SK-MEL-5 (cell line): Measurements from ENCODE around the gene EXOC4. TPM values are rescaled to one million over a fixed set of nuclear protein-coding genes. Genes with fewer than 3 reads are reported as not detected.
"Not testable (repeated sequence)": the region's sequence is repeated elsewhere in the genome, so short reads cannot be mapped to it uniquely, and the experiment has no call there.

Source experiments
- DNase-seq: peaks from one replicate; pipeline ENCODE4 v3.0.0-alpha.2; 2016; ENCODE audit warnings: low read depth, low spot score
- in situ Hi-C: cut with HindIII; loops from 2 replicates; pipeline ENCODE4 v1.10.0; 2016; ENCODE audit warnings: low sequenced_read_pairs, high pct_unique_total_duplicates, low pct_unique_long_range_greater_than_20kb
- total RNA-seq: library from RNA; depleted of rRNA; stranded (reverse); fragments of >200 nt; shearing (Covaris generic); gene quantifications from 2 replicates; pipeline ENCODE4 v1.2.3, GENCODE V29; 2014

EXOC4 gene
- total RNA-seq, 1 experiment from 2014 or later: 70.3 TPM

GRCh38 chr7:133773601-133774000 lies 520.7 kb downstream of the EXOC4 start:
- in situ Hi-C loops: no loop called here
- no peak for DNase-seq

- DNase-seq: peak; percentile 20
- in situ Hi-C loops: no loop called here
These were observed 522.3 kb downstream of the EXOC4 start for GRCh38 chr7:133775201-133775600.

DNA sequence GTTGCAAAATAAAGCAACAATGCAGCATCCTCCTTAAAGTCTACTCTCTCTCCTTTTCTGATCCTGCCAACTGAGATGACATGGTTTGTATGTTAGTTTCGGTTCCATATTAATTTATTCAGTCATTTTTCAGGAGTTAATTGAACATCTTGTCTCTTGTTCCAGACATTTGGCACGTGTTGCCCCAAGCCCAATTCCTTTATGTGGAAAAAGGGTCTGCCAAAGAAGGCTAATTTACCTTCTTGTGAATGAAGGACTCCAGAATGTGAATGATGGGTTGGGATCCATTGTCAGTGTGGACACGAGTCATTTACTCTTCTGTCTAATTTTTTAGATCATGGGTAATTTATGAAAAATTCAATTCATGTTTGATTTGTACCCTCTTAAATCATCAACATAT lies 523.4 kb downstream of the EXOC4 start:
- in situ Hi-C loops: no loop called here
- no peak for DNase-seq

DNA sequence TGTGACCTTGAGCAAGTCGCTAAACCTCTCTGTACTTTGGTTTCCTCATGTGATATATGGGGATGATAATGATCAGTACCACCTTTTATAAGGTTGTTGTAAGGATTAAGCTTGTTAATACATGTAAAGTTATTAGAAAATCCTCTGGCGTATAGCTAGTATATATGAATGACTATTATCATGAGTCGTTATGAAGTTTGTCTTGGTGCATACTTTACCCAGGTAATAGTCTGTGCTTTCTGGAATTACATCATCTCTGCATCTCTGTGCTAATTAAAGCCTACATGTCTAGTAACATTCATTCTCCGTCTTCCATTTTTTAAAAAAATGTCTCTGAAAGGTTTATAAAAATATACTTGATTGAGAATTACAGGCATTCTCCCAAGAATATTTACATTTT lies 524.8 kb downstream of the EXOC4 start:
- in situ Hi-C loops: no loop called here
- DNase-seq: no peak

DNA sequence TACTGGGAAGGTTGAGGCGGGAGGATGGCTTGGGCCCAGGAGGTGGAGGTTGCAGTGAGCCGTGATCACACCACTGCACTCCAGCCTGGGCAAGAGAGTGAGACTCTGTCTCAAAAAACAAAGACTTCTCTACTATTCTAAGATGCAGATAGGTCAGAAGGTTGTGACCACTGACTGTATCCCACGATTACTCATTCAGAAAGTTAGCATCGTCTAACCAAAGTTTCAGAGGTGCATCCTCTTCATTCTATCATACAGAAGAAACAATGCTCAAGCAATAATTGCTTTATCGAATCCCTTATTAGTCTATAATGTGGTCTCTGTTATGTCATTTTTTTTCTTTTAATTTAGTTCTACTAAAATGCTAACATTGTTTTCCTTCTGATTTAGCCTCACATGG lies 525.6 kb downstream of the EXOC4 start:
- in situ Hi-C loops: no loop called here

DNA sequence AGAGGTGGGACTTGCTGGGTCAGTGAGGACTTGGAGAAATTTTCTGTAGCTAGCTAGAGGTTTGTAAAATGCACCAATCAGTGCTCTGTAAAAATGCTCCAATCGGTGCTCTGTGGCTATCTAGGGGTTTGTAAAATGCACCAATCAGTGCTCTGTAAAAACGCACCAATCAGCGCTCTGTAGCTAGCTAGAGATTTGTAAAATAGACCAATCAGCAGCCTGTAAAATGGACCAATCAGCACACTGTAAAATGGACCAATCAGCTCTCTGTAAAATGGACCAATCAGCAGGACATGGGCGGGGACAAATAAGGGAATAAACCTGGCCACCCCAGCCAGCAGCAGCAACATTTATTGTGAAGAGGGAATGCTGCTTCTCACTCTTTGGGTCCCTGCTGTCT lies 526.7 kb downstream of the EXOC4 start:
- DNase-seq, in situ Hi-C loops: not testable (repeated sequence)

More for the DNA sequence above, 525.6 kb downstream of the EXOC4 start:
- no peak for DNase-seq

GRCh38 chr7:133780912-133781311 lies 528.0 kb downstream of the EXOC4 start:
- in situ Hi-C loops: no loop called here
- DNase-seq: no peak

- no peak for DNase-seq
- in situ Hi-C loops: no loop called here
These were observed 528.7 kb downstream of the EXOC4 start for GRCh38 chr7:133781486-133782090.

DNA sequence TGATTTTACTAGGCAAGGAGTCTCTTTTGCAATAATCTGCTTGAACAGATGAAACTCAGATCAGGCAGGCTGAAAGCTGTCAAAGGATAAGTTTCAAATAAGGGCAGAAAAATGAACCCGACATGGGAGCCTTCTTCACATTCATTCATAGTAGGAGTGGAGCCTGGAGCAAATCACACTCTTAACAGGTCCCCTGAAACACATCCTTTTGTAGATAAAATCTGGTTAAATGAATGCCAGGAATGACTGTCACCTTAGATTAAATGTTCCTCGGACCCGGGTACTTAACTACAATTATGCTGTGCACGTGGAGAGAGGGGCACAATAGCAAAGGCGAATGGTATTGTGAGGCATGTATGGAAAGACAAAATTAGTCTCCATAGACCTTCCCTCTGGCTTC lies 529.6 kb downstream of the EXOC4 start:
- in situ Hi-C loops: no loop called here
- no peak for DNase-seq

DNA sequence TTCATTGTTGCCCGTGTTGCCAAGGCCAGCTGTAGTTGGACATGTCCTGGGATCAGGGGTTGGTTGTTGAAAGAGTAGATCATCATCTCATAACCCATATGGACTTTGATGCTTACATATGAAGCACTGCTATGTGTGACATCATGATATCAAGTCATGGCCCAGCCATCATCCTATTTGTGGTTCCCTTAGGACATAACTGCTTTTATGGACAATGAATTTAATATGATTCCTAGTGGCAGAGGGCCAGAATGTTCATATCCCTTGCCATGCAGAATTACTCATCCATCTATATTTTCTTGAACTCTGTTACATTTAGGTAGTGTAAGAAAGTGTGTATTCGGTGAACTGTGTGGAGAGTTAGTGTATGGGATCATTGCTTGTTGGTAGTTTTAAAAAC lies 530.4 kb downstream of the EXOC4 start:
- no peak for DNase-seq
- in situ Hi-C loops: no loop called here

GRCh38 chr7:133784486-133785001 lies 531.7 kb downstream of the EXOC4 start:
- DNase-seq: no peak
- in situ Hi-C loops: no loop called here

GRCh38 chr7:133786401-133786937 lies 533.6 kb downstream of the EXOC4 start:
- in situ Hi-C loops: no loop called here
- DNase-seq: no peak

DNA sequence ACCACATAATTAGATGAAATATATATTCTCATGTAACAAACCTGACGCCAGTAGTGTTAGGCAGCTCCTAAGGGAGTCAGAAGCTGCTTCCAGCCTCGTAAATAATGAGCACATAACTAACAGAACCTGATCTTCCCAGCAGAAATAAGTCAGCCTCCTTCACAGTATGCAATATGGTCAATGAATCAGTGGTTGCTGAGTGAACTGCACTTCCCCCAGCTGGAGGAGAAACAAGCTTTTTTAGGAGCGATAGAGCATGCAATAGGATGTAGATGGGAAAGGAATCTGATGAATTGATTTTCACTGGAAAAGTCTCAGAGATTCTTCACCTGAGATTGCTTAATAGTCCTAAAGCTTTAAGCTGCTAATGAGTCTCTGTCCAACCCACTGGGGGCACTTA lies 537.1 kb downstream of the EXOC4 start:
- in situ Hi-C loops: no loop called here

DNA sequence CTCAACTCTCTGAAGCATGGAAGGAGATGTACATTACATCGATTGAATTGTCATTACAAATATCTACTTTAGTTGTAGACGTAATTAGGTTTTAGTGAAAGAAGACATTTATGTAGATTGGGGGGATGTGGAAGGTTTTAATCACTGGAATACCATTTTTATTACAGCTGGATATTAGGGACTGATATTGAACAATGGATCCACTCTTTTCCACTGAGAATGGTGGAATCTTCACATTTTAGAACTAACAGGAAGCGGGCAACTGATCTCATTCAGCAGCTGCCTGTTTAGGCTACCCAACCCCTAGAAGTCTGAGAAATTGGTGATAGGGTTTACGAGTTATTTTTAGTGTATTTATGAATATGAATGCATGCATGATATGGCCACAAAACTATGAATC lies 538.0 kb downstream of the EXOC4 start:
- in situ Hi-C loops: no loop called here
- DNase-seq: no peak

More for the DNA sequence above, 537.1 kb downstream of the EXOC4 start:
- DNase-seq: no peak

DNA sequence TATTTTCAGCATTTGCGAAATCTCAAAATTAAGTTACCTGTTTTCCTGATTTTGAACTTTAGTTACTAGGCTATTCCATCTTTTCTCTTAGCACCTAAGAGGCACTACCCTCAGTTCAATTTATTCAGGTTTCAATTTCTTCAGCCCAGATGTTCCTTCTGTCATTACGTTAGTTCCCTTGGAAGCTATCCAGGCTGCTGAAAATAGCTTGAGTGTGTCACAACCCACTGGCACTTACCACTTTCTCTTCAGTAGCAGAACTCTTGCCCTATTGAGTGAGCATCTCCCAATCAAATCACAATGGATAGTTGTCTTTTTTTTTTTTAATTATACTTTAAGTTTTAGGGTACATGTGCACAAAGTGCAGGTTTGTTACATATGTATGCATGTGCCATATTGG lies 541.6 kb downstream of the EXOC4 start:
- DNase-seq: no peak
- in situ Hi-C loops: no loop called here

DNA sequence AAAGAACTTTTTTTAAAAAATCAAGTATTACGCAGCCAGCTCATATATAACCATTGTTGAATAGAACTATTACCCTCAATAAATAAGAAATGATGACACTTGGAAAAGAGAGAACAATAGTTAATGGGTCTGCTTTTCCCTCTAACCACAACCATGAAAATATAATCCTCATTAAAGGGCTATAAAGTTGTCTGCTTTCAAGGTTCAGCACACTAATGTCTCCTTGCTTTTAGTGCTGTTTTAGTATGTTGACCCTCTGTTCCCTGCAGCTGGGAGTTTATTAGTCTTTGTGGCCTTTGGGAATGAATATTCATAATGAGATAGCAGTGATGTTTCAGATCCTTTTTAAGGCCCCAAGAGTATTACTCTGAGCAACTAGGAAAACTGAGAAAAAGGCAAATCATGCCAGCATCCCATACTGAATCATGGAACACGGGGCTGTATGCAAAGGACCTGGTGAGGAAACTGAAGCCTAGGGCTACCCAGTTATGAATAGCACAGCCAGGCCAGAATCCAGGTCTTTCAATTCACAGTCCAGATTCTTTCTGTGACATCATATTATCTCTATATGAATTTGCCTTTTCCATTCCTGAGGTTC lies 542.3 kb downstream of the EXOC4 start:
- in situ Hi-C loops: no loop called here
- DNase-seq: no peak

GRCh38 chr7:133796782-133797745 lies 544.2 kb downstream of the EXOC4 start:
- in situ Hi-C loops: no loop called here
- peak; percentile 41 for DNase-seq
